NCI-H446 treated with DMSO at 0.1 percent for 48 hours (cell line): ENCODE measurements around the gene FTO.
"Not testable (repeated sequence)": the region's sequence is repeated elsewhere in the genome, so short reads cannot be mapped to it uniquely, and the experiment has no call there.

Experiments
- DNase-seq: peaks from one replicate; lab custom pipeline; 2025; lab: John Stamatoyannopoulos, UW

FTO gene

DNA sequence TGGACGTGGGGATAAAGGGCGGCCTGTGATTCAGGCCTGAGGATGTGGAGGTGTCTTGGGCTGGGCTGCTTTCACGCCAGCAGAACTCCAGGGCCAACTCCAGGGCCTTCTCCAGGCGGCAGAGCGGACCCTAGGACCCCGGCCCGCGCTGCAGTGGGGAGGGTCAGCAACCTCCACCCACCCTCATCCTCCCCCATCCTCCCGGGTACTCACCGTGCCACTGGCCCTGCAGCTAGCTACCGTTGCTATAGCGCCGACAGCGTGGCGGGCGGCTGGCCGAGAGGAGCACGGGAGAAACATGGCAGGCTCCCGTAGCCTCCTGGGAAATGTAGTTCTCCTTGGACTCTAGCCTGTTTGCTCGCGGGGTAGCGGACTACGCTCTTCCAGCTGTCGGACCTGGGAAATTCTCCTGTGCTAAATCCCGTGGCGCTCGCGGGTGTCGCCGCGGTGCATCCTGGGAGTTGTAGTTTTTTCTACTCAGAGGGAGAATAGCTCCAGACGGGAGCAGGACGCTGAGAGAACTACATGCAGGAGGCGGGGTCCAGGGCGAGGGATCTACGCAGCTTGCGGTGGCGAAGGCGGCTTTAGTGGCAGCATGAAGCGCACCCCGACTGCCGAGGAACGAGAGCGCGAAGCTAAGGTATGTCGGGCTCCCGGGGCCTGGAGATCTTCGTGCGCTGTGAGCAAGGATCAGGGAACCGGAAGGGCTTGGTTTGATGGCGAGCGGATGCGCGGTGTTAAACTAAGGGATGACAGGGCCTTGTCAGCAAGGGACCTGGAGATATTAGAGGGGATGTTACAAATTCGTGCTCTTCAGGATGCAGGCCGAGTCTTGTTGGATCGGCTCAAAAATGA is at the start of gene FTO, which contains the start of gene RPGRIP1L:
FTO (plus strand) TSS at position 567 of the 855 bp plus-strand sequence.
RPGRIP1L (minus strand) TSS at position 270 of the 855 bp plus-strand sequence. CDS start 3,136 bp downstream, outside the sequence.
- peak; percentile 95 for DNase-seq

- no peak for DNase-seq
These were observed 49.0 kb upstream of the FTO start for GRCh38 chr16:53654946-53655345.

GRCh38 chr16:53662072-53662471 is 41.9 kb upstream of the FTO start:
- no peak for DNase-seq

GRCh38 chr16:53664724-53665345 is 39.1 kb upstream of the FTO start:
- no peak for DNase-seq

- DNase-seq, result no peak
These were observed 37.1 kb upstream of the FTO start for GRCh38 chr16:53666786-53667415.

GRCh38 chr16:53668869-53669268 is 35.1 kb upstream of the FTO start:
- no peak for DNase-seq

DNA sequence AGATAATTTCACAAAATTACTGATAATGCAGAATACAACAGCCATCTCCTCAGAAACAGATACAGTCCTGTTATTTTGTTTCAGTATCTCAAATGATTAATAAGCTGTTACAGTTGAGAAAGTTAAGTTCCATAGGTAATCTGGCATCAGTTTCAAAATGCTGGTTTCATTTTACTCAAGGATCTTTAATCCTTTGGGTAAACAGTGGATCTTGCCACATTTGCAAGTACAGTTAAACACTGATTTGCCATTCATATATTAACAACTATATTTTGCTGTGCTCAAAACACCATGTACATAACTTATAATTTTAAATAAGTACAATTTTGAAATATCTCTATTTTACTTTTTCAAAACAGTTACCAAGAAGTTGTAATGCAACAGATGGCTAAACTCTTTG is 31.5 kb upstream of the FTO start:
- no peak for DNase-seq

DNA sequence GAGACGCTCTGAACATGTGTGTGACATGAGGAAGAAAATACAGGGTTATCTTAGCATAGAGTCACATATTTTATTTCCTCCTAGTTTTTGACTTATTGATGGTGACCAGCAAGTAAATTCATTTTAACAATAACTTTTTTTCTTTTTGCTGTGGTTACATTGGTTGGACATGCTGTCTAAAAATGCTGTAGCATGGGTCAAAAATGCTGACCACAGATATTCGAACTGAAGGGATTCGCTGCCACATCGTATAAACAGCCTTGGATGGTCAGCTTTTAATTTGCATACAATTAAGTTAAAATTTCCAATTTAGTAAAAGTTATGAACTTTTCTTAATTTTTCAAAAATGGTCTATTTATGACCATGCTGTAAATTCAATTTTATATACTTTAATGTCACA is 30.8 kb upstream of the FTO start:
- DNase-seq, result no peak

- DNase-seq, result no peak
These were observed 25.8 kb upstream of the FTO start for GRCh38 chr16:53678155-53678554.

GRCh38 chr16:53678756-53679343 is 25.1 kb upstream of the FTO start:
- no peak for DNase-seq

DNA sequence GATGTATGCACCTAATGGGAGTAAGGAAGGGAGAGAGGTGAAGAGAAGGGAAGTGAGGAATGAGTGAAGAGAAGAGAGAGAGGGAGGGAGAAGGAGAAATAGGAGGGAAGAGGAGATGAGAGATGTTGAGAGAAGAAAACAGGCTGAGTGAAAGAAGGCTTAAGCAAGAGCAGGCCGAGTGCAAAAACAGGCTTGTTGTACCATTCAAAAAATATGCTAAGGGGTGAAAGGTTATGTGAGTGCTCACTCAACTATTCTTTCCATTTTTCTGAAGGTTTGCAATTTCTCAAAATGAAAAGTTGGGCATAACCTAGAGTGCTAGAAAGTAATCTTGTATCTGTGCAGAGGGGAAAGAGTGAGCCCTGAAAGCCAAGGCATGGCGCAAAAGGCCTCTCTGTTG is 23.2 kb upstream of the FTO start:
- no peak for DNase-seq

DNA sequence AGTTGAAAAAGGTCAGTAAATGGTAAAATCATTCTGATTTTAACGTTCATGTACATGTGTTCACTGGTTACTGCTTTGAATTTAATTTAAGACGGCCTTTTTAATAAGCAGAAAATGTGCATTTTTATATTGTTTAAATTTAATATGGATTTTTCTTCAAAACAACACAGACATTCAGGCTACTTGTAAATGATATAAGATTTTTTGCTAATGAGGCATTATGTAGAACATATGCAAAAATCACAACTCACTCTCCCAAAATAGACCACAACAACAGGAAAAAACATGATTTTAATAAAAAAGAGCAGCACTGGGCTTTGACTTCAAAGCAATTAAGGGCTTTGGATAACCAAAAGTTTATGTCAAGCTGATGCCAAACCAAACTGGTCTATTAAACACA is 22.6 kb upstream of the FTO start:
- DNase-seq, result no peak

GRCh38 chr16:53685334-53685733 is 18.6 kb upstream of the FTO start:
- DNase-seq, result not testable (repeated sequence)

DNA sequence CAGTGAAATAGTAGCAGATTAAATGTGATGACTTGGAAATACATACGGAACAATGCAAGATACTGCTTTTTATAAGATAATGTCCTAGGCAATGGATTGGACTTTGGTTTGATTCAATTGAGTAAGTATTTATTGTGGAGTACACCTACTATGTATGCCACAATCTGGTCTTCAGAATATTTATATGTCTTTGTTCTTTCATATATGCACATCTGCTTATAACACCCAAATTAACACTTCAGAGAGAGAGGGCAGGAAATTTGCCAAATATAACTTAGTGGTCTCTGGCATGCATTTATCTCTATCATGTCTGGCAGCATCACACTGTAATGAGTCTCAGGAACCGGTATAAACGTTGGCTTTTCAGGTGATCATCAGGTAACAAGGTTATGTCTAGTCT is 17.2 kb upstream of the FTO start:
- DNase-seq, result no peak

DNA sequence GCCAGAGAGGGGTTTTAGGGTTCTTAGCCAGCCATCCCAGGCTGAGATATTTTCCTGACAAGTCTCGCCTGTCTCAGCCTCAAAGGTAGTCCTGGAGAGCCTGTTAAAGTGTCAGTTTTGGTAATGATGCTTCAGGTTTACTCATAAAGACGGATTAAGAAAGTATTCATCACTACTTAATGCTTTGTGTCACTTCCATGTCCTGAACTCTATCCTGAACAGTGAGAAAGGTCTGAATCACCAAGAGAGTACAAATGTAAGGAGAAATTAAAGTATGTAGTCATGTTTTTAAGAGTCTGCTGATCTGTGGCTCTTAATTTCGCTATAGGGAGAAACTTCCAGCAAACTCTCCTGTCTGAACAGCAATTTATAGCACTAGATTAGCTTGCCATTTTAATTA is 14.3 kb upstream of the FTO start:
- DNase-seq, result no peak

GRCh38 chr16:53690771-53691170 is 13.2 kb upstream of the FTO start:
- no peak for DNase-seq

- no peak for DNase-seq
These were observed 11.8 kb upstream of the FTO start for GRCh38 chr16:53692146-53692545.

GRCh38 chr16:53693320-53693719 is 10.6 kb upstream of the FTO start:
- DNase-seq, result no peak

DNA sequence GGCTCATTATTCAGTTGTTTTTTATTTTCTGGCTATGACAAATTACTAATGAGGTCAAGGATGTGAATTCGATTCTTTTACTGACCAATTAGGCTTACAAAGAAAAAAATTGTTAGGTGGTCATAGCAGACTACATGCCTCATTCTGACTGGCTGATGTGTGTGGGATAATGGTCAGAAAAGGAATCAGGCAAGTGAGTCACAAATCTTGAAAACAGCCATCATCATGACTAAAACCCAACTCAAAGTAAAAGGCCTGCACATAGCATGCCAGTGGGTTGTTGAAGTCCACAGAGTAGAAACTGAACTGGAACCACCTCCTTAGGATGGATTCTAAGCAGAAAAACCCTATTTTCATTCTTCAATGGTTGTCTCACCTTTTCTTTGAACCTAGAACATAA is 8.9 kb upstream of the FTO start:
- no peak for DNase-seq

DNA sequence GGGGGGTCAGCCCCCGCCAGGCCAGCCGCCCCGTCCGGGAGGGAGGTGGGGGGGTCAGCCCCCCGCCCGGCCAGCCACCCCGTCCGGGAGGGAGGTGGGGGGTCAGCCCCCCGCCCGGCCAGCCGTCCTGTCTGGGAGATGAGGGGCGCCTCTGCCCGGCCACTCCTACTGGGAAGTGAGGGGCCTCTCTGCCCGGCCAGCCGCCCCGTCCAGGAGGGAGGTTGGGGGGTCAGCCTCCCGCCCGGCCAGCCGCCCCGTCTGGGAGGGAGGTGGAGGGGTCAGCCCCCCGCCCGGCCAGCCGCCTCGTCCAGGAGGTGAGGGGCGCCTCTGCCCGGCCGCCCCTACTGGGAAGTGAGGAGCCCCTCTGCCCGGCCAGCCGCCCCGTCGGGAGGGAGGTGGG is 5.7 kb upstream of the FTO start:
- DNase-seq, result not testable (repeated sequence)

DNA sequence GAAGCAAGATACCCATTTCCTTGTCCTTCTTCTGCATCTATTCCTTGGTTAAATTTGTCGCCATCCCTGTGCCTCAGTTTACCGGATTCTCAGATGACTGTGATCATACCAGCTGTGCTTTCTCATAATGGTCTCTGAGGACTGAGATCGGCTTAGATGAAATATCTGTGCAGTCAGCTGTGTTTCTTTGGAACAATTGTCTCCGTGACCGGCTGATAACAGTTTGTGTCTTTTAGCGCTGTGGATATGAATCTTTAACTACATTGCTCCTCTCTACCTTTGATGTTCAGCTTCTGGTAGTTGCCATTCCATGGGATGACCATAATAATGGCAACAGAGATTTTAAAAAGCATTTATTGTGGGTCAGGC is 473 bp downstream of the FTO start:
- no peak for DNase-seq

DNA sequence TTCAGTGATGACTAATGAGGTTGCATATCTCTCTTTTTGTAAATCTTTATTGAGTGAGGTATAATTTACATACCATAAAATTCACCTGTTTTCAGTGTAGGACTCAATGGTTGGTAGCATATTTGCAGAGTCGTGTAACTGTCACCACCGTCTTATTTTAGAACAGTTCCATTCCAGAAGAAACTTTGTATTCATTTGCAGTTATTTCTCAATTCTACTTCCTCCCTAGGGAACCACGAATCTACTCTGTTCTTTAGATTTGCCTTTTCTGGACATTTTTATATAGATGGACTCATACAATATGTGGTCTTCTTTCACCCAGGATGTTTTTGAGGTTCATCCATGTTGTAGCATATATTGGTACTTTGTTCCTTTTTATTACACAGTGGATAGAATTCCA is 3.7 kb downstream of the FTO start:
- DNase-seq, result no peak

DNA sequence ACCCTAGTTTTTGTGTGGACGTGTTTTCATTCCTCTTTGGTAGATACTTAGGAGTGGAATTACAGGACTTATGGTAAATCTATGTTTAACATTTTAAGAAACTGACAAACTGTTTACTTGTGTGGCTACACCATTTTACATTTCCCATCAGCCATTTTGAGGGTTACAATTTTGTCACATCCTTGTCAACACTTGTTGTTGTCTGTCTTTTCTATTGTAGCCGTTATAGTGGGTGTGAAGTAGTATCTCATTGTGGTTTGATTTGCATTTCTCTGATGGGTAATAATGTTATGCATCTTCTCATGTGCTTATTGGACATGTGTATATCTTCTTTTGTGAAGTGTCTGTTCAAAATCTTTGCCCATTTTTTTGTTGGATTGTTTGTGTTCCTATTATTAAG is 4.5 kb downstream of the FTO start:
- no peak for DNase-seq
